Neuronal stem cell (in vitro differentiated cells): Measurements from ENCODE around the gene MYH9.

Experiments
- DNase-seq: peaks from one replicate; pipeline ENCODE4 v3.0.0-alpha.2; 2013; ENCODE audit warnings: low spot score
- H2AFZ ChIP-seq: one replicate; pipeline ENCODE4 v1.6.1; 2013; ENCODE audit warnings: mild to moderate bottlenecking, low read length, inconsistent platforms
- H2AK5ac ChIP-seq: 2 replicates; pipeline ENCODE4 v1.6.1; 2013; ENCODE audit warnings: low read depth, mild to moderate bottlenecking, inconsistent platforms, low read length, moderate library complexity, mixed read lengths
- H2BK120ac ChIP-seq: 2 replicates; pipeline ENCODE4 v1.6.1; 2013; ENCODE audit warnings: low read depth, mild to moderate bottlenecking, inconsistent platforms, low read length, moderate library complexity, mixed read lengths
- H2BK12ac ChIP-seq: one replicate; pipeline ENCODE4 v1.6.1; 2013; ENCODE audit warnings: low read length, inconsistent platforms
- H2BK15ac ChIP-seq: 2 replicates; pipeline ENCODE4 v1.6.1; 2013; ENCODE audit warnings: mild to moderate bottlenecking, low read length, inconsistent platforms, mixed read lengths
- H2BK5ac ChIP-seq: one replicate; pipeline ENCODE4 v1.6.1; 2013; ENCODE audit warnings: inconsistent platforms, mild to moderate bottlenecking, low read length, moderate library complexity
- H3K14ac ChIP-seq: one replicate; pipeline ENCODE4 v1.6.1; 2013; ENCODE audit warnings: low read length, inconsistent platforms
- H3K18ac ChIP-seq: 2 replicates; pipeline ENCODE4 v1.6.1; 2013; ENCODE audit warnings: low read length, inconsistent platforms
- H3K23ac ChIP-seq: 2 replicates; pipeline ENCODE4 v1.6.1; 2013; ENCODE audit warnings: low read depth, mild to moderate bottlenecking, mixed read lengths, low read length, inconsistent platforms; ENCODE audit not compliant: poor library complexity
- H3K27ac ChIP-seq: replicated peaks from 3 replicates; pipeline ENCODE4 v1.5.1; 2013; ENCODE audit warnings: low read length, inconsistent platforms
- H3K27me3 ChIP-seq, 3 experiments: 2 replicates each; pipeline ENCODE4 v1.6.1; 2013; ENCODE audit warnings: low read length in 3 of 3, mild to moderate bottlenecking in 2 of 3, inconsistent platforms in 1 of 3, low read depth in 1 of 3, mixed read lengths in 1 of 3, moderate library complexity in 1 of 3; ENCODE audit not compliant: control insufficient read depth in 3 of 3, insufficient read depth in 3 of 3
- H3K36me3 ChIP-seq, 2 donors: replicated peaks in 1 of 2; 2 replicates each; pipeline ENCODE4 v1.6.1; 2013; ENCODE audit warnings: low read length in 2 of 2; ENCODE audit not compliant: control insufficient read depth in 2 of 2, insufficient read depth in 2 of 2
- H3K4ac ChIP-seq: 2 replicates; pipeline ENCODE4 v1.6.1; 2013; ENCODE audit warnings: inconsistent platforms, mild to moderate bottlenecking, low read length, moderate library complexity
- H3K4me1 ChIP-seq, 2 donors: 1 replicate in 1 of 2; 2 replicates in 1 of 2; pipeline ENCODE4 v1.6.1; 2013; ENCODE audit warnings: low read length in 2 of 2, low read depth in 1 of 2; ENCODE audit not compliant: control insufficient read depth in 2 of 2, insufficient read depth in 1 of 2
- H3K4me2 ChIP-seq: one replicate; pipeline ENCODE4 v1.6.1; 2013; ENCODE audit warnings: mild to moderate bottlenecking, low read length, inconsistent platforms; ENCODE audit not compliant: insufficient read depth, poor library complexity, severe bottlenecking
- H3K4me3 ChIP-seq, 2 donors: 2 replicates each; pipeline ENCODE4 v1.5.1; 2013; ENCODE audit warnings: low read length in 2 of 2, mild to moderate bottlenecking in 2 of 2, inconsistent platforms in 1 of 2, moderate library complexity in 1 of 2
- H3K79me1 ChIP-seq: one replicate; pipeline ENCODE4 v1.6.1; 2013; ENCODE audit warnings: low read depth, mild to moderate bottlenecking, inconsistent platforms, low read length, moderate library complexity
- H3K9ac ChIP-seq: one replicate; pipeline ENCODE4 v1.6.1; 2013; ENCODE audit warnings: mild to moderate bottlenecking, low read depth, low read length, inconsistent platforms; ENCODE audit not compliant: poor library complexity
- H3K9me3 ChIP-seq, 2 donors: replicated peaks in 1 of 2; 2 replicates each; pipeline versions ENCODE3 to v1.6.1; 2013; ENCODE audit warnings: low read length in 2 of 2, mild to moderate bottlenecking in 2 of 2, inconsistent platforms in 1 of 2, low read depth in 1 of 2, mixed read lengths in 1 of 2, moderate library complexity in 1 of 2; ENCODE audit not compliant: control insufficient read depth in 2 of 2, insufficient read depth in 1 of 2
- H4K8ac ChIP-seq: one replicate; pipeline ENCODE4 v1.6.1; 2013; ENCODE audit warnings: low read depth, mild to moderate bottlenecking, inconsistent platforms, low read length, moderate library complexity
- H4K91ac ChIP-seq: one replicate; pipeline ENCODE4 v1.6.1; 2013; ENCODE audit warnings: low read length, low read depth, mild to moderate bottlenecking, inconsistent platforms; ENCODE audit not compliant: poor library complexity
- WGBS, 2 donors: extraction: QIAGEN DNeasy Blood & Tissue Kit; methylation state at CpG; one replicate each; pipeline ENCODE4 v1.1.7; 2013; ENCODE audit warnings: missing lambda C conversion rate in 2 of 2, mixed read lengths in 1 of 2; ENCODE audit not compliant: insufficient read length in 2 of 2, insufficient replicate concordance in 1 of 2; ENCODE audit errors: extremely low coverage in 2 of 2; 5-methylcytosine and 5-hydroxymethylcytosine counted together

Gene MYH9

DNA sequence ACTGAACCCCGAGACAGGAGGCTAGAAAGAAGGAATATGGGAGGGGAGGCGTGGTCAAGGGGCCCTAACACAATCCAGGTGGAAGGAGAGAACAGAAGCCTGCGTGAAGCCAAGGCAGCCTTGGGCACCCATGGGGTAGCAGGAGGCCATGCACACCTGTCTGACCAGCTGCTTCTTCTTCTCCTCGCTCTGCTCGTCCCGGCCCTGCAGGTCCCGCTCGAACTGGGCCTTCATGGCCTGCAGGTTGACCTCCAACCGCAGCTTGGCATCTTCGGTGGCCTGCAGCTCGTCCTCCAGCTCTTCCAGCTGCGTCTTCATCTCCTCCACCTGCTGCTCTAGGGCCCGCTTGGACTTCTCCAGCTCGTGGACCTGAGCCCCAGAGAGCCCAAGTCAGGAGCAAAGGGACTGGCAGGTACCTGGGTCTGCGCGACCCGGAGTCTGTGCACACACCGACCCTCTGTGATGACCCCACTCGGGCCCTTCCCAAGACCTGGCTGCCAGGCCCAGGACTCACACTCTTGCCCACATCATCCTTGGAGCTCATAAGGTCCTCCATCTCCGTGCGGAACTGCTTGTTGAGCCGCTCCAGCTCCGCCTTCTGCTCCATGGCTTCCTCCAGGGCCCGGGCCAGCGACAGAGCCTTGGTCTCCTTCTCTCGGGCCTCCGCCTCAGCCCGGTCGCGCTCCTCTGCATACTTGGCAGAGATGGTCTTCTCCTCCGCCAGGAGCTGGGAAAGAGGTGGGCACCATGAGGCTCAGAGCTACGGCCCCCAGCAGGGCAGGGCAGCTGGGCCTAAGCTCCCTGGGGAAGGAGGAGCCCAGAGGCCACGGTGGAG is 99.0 kb downstream of the MYH9 start:
- no peak overlapping the region for H2BK120ac ChIP-seq
- no peak overlapping the region for H3K23ac ChIP-seq
- H3K36me3 ChIP-seq: peaks cover 77 to 85% of the 10 kb centered on the region in 2 donors
- DNase-seq: no peak
- peaks cover 0 to 3% of the 10 kb centered on the region in 2 donors for H3K4me1 ChIP-seq
- H3K27ac ChIP-seq: no peak overlapping the region
- H2BK12ac ChIP-seq: no peak overlapping the region
- H3K4me2 ChIP-seq: no peak overlapping the region
- H2AFZ ChIP-seq: no peak overlapping the region
- peaks cover 0 to 24% of the 10 kb centered on the region in 2 donors for H3K9me3 ChIP-seq
- no peak overlapping the region for H2AK5ac ChIP-seq
- no peak overlapping the region for H2BK15ac ChIP-seq
- no peak overlapping the region for H4K91ac ChIP-seq
- H3K79me1 ChIP-seq: peaks cover 1% of the 10 kb centered on the region
- H3K27me3 ChIP-seq: no peaks in the 10 kb centered on the region
- H4K8ac ChIP-seq: no peak overlapping the region
- no peak overlapping the region for H2BK5ac ChIP-seq
- H3K18ac ChIP-seq: no peak overlapping the region
- no peak overlapping the region for H3K9ac ChIP-seq
- no peak overlapping the region for H3K4ac ChIP-seq
- no peak overlapping the region for H3K4me3 ChIP-seq
- H3K14ac ChIP-seq: no peak overlapping the region
- no CpG with 5 or more reads among the region's 33 CpGs for WGBS, 2 donors

DNA sequence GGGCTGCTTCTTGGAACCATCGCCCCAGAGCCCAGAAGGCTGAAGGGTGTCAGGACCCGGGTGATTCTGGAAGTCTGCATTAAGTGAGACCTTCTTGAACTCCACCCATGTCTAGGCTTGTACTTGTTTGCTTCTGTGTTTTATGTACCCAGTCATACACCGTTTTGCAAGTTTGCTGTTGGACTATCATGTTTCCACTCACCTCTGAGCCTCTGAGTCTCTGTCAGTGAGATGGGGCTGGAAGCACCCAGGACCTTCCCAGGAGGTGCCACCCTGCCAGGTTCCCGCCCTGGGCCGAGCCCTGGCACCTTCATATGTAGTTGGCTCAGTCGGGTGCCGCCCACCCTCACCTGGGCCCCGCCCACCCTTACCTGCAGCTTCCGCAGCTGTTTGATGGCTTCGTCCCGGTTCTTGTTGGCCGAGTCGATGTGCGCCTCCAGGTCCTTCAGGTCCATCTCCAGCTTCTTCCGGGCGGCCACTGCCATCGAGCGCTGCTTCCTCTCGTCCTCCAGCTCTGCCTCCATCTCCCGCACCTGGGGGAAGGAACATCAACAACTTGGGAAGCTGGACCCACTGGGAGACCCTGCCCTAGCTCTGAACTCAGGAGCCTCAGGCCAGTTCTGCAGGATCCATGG is 99.8 kb downstream of the MYH9 start:
- H3K27ac ChIP-seq: no peak overlapping the region
- H3K36me3 ChIP-seq: peaks cover 73 to 83% of the 10 kb centered on the region in 2 donors
- H2AFZ ChIP-seq: no peak overlapping the region
- H2BK5ac ChIP-seq: no peak overlapping the region
- H2BK15ac ChIP-seq: no peak overlapping the region
- WGBS, 2 donors: no CpG with 5 or more reads among the region's 20 CpGs
- H2BK120ac ChIP-seq: no peak overlapping the region
- no peak overlapping the region for H2AK5ac ChIP-seq
- H3K4ac ChIP-seq: no peak overlapping the region
- H3K79me1 ChIP-seq: no peaks in the 10 kb centered on the region
- H3K18ac ChIP-seq: no peak overlapping the region
- H3K4me3 ChIP-seq: no peak overlapping the region
- H2BK12ac ChIP-seq: no peak overlapping the region
- no peak overlapping the region for H3K14ac ChIP-seq
- DNase-seq: no peak
- H3K4me1 ChIP-seq: peaks cover 0 to 3% of the 10 kb centered on the region in 2 donors
- peaks cover 0 to 21% of the 10 kb centered on the region in 2 donors for H3K9me3 ChIP-seq
- no peak overlapping the region for H4K91ac ChIP-seq
- no peak overlapping the region for H3K9ac ChIP-seq
- no peak overlapping the region for H3K23ac ChIP-seq
- no peaks in the 10 kb centered on the region for H3K27me3 ChIP-seq
- H3K4me2 ChIP-seq: no peak overlapping the region
- H4K8ac ChIP-seq: no peak overlapping the region

DNA sequence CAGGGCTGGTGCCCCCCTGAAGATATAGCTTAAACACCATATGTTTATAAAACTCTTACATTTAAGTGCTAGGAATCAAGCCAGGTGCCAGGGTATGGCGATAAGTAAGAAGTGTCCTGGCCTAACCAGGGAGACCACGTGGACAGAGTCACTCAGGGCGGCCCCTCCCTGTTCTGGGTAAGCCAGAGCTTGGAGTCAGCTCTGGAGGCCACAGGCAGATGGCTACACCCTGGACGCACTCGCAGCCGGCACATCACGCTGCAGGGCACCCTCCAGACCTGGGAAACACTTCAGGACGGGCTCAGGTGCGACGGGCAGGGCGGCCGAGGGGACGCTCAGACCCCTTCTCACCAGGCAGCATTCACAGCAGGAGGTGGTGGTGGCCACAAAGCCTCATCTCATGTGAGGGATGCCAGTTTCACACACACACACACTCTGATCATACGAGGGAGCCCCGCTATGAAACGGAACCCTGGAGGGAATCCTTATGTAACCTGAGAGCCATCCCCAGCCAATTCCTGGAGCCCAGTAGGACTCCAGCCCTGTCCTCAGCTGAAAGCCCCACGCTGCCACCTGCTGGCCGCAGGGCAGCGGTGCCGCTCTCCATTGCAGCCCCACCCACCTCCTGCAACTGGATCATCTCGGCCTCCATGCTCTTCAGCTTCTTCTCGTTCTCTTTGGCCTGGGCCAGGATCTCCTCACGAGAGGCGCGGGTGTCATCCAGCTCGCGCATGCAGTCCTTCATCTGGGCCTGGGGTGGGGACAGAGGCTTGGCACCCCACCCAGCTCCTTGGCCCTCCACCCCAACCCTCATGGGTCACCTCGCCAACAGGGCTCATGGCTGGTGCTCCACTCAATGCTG is 101.4 kb downstream of the MYH9 start:
- Histone ChIP-seq H3K23ac (no peak overlapping the region), H2BK12ac (no peak overlapping the region), H2AK5ac (peak overlapping the region; percentile 6), H4K8ac (peak overlapping the region; percentile 52), H3K4me2 (no peak overlapping the region), H3K9ac (peak overlapping the region; percentile 86), H3K27ac (no peak overlapping the region), H2BK5ac (peak overlapping the region; percentile 66), H3K4me1 (peaks cover 0 to 3% of the 10 kb centered on the region in 2 donors), H2BK15ac (no peak overlapping the region), H3K79me1 (no peaks in the 10 kb centered on the region), H3K4ac (no peak overlapping the region), H3K18ac (peak overlapping the region; percentile 86), H3K36me3 (peaks cover 72 to 83% of the 10 kb centered on the region in 2 donors), H4K91ac (no peak overlapping the region), H3K14ac (no peak overlapping the region), H3K9me3 (peaks cover 0 to 8% of the 10 kb centered on the region in 2 donors), H3K27me3 (no peaks in the 10 kb centered on the region), H2AFZ (no peak overlapping the region), H3K4me3 (no peak overlapping the region), H2BK120ac (no peak overlapping the region)
- no CpG with 5 or more reads among the region's 28 CpGs for WGBS, 2 donors
- peak; percentile 69 for DNase-seq
